Activated gamma-delta T cell treated with anti-CD3 and anti-CD28 coated beads, Interleukin-2, amount 50 U/mL, for 16 hours (primary cell): ENCODE results near the gene CDR2L.
"Not testable (repeated sequence)": the region's sequence is repeated elsewhere in the genome, so short reads cannot be mapped to it uniquely, and the experiment has no call there.

ENCODE experiments used
- DNase-seq: peaks from one replicate; pipeline ENCODE4 v3.0.0-alpha.2; 2020; ENCODE audit warnings: low read depth

Gene CDR2L

DNA sequence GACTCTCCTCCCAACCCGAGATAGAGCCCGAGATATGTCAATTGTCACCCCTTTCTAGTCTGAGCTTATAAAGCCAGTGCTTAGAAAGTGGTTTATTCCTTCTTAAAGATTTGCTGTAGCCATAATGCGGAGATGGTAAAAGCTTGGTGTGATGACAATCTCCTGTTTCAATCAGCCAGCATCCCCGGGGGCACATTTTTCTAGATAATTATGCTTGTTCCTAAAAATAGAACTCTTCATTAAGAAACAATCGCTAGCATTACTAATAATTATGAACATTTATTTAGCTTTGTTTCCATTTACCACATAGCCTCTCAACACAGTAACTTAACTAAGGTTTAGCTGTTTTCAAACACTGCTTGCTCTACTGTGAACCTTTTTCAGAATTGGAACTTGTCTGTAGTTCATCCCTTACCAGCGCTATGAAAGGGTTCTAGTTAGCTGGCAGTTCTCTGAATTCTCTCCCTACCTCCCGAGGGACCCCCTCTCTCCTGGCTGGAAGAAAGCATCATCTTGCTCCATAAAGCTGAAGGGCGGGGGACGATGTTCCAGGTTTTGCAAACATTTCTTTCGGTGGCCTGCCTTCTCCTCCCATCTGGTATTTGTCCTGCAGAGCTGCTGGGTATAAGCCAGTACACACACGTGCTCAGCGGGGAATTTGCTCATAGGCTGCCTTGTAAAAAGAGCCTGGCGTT is 24.1 kb downstream of the CDR2L start:
- no peak for DNase-seq

DNA sequence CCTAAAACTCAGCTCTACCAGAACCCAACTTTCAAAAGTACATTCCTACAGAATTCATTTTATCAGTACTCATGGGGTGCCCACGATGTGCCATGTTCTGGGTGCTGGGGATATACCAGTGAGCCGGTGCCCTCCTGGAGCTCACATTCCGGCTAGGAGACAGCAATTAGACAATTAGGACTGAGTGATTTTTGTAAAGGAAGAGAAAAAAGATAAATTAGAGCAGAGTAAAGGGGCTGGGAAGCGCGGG is 24.6 kb downstream of the CDR2L start:
- DNase-seq: no peak

DNA sequence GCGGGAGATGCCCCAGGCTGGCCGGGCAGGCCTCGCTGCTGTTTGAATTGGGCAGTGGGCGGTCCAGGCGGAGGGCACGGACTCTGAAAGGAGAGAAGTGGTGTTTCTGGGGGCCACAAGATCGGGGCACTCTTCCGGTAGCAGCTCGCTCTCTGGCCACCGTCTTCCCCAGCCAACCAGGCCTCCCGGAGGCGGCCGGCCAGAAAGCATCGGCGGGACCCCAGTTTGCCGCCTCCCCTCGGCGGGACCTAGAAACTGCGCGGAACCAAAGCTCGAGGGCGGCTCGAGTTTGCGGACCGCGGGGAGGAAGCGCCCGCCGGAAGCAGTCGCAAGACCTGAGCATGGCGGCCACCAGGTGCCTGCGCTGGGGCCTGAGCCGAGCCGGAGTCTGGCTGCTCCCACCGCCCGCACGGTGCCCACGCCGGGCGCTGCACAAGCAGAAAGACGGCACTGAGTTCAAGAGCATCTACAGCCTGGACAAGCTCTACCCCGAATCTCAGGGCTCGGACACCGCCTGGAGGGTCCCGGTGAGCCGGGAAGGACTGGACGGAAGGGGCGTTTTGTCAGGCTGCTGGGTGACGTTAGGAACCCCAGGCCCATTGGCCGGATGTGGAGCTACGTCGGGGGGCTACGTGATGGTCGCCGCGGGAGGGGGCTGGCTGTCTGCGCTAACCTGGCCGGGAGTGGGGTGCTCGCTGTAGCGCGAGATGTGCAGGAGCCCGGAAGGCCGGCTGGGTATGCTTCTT is 25.1 kb downstream of the CDR2L start, which contains the start of gene MRPL58:
Gene MRPL58 (plus strand): TSS at position 325 of the 746 bp plus-strand sequence. CDS start 17 bp downstream, at position 342.
- peak; percentile 68 for DNase-seq

DNA sequence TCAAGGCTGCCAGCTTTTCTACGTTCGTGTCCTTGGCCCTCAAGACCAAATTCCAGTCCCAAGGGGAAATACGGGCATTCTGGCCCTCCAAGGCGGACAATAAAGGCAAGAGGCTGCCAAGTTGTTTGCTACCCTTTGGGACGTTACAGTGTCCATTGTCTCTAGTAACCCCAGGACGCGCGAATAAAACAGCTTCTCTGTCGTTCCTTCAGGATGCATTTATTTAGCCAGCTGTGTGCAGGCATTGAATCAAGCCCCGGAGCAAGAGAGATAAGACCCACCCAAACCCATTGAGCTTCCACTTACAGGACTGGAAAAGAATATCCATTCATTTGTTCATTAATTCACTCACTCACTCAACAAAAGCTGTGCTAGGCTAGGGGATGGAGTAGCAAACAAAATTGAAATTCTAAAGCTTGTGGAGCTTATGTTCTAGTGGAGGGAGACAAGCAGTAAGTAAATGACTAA is 25.7 kb downstream of the CDR2L start:
- no peak for DNase-seq

DNA sequence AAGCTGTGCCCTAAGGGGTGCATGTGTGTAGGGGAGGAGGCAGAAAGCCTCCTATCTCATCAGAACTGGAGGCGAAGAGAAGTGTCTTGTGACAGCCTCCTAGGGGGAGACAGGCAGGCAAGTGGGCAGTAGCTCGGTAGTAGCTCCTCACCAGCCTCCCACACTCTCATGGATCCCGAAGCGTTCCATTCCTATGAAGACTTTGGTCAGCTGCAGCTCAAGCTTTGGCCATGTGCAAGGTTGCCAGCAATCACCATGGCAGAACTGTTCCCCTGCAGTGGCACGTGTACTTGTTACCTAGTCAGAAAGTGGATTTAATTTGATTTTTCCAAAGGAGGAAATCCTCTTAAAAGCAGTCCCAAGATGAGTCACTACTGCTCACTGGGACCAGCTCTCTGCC is 31.7 kb downstream of the CDR2L start:
- no peak for DNase-seq

DNA sequence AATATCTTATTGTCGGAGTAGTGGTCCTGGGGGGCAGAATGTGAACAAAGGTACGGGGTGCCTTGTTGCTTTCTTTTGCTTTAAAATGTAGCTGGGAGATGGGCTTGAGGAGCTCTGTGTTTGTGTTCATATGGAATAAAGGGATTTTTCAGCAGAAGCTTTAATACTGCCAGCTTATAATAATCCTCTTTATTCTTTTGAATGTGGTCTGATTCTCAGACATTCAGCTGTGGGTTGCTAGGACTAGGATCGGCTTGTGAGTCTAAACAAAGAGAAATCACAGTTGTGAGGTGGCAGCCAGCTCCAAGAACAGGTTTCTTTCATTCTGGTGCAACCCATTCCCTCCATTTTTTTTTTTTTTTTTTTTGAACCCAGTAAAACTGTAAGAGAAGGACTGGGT is 32.3 kb downstream of the CDR2L start:
- DNase-seq: no peak

DNA sequence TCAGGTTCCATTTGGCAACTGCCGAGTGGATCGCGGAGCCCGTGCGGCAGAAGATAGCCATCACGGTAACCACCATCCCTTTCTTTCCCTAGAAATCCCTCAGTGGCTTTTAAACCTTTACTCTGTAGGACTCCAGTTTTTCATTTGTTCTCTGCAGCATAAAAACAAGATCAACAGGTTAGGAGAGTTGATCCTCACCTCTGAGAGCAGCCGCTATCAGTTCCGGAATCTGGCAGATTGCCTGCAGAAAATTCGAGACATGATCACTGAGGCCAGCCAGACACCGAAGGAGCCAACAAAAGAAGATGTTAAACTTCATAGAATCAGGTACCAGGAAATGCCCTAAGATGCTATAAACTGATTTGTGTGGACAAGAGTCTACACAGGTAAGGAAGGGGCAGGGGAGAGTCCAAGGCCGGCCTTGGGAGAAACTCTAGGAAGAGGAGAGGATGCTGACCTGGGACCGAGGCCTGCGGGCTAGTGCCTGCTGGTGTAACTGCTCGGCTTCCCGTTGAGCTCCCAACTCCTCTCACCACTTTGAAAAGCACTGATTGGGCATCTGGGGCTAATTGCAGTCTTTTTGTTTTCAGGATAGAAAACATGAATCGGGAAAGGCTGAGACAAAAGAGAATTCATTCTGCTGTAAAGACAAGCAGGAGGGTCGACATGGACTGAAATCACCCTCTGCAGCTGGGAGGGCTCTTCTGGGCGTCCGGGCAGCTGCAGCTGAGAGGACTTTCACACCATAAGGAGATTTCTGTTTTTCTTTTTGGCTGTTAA is 33.1 kb downstream of the CDR2L start:
- no peak for DNase-seq

DNA sequence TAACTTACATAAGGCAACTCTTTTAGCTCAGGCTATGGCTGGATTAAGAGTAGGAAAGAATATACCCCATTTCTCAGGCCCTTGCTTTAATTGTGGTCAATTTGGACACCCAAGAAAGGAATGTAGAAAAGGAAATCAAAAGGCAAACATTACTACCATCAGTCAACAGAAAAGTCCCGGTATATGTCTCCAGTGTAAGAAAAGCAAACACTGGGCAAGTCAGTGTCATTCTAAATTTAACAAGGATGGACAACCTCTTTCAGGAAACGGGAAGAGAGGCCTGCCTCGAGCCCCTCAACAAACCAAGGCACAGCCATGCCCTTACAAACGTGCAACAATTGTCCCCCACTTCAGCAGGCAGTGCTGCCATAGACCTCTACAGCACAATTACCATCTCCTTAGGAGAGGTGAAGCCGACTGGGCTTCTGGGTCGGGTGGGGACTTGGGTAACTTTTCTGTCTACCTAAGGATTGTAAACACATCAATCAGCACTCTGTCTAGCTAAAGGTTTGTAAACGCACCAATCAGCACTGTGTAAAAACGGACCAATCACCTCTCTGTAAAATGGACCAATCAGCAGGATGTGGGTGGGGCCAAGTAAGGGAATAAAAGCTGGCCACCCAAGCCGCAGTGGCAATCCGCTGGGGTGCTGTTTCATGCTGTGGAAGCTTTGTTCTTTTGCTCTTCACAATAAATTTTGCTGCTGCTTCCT is 37.4 kb downstream of the CDR2L start:
- DNase-seq: no peak

DNA sequence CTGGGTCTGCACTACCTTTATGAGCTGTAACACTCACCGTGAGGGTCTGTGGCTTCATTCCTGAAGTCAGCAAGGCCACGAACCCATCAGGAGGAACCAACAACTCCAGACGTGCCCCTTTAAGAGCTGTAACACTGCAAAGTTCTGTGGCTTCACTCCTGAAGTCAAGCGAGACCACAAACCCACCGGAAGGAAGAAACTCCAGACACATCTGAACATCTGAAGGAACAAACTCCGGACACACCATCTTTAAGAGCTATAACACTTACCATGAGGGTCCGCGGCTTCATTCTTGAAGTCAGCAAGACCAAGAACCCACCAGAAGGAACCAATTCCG is 37.9 kb downstream of the CDR2L start:
- not testable (repeated sequence) for DNase-seq

DNA sequence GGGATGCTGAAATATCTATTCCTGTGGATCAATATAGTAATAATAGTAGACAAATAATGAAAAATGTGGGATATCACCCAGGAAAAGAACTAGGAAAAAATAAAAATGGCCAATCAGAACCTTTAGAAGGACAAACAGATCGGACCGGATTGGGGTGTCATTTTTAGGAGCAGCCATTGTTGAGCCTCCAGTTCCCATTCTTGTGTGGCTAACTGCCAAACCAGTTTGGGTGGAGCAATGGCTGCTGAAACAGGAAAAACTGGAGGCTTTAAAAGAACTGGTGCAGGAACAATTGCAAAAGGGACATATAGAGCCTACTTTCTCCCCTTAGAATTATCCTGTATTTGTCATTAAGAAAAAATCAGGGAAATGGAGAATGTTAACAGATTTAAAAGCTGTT is 39.2 kb downstream of the CDR2L start:
- not testable (repeated sequence) for DNase-seq

DNA sequence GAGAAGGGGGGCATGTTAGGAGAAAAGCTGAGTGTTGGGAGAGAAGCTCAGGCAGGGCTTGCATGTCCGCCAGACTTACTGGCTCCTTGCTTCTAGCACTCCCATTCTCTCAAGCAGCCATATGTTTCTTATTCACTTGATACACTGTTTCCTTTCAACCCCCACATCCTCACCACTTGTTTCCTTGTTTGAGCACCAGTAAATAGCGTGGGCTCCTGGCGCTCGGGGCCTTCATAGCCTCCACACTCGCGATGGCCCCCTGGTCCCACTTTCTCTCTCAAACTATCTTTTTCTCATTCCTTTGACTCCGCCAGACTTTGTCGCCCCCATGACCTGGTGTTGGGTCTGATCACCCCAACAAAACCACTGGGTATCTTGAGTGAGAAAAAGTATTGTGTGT is 42.7 kb downstream of the CDR2L start:
- DNase-seq: no peak

DNA sequence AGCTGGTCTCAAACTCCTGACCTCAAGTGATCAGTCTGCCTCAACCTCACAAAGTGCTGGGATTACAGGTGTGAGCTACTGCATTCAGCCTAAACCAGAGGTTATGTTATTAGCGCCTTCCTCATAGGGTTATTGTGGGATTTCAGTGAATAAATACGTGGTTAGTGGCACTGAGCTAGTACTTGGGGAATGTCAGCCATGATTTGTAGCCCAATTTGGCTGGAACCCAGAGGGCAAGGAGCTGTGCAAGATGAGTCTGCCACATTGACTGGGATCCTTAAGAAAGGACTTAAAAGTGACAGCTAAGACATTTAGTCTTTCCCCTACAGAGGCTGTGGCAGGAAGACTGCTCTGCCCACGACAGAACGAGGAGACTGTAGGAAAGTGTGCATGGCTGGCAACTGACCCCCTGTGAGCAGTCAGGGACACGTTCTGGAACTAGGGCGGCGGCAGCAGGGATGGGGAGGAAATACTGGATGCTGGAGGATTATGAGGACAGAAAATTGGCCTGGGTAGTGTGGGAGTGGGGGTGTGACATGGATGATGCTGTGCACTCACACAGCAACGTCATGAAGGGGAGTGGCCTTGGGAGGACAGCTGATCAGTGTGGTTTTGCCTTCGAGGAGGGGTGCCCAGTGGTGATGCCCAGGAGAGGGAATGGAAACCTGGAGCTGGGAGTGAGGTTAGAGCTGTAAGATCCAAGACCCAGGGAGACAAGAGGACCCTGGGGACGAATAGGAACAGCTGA is 44.7 kb downstream of the CDR2L start:
- DNase-seq: no peak

DNA sequence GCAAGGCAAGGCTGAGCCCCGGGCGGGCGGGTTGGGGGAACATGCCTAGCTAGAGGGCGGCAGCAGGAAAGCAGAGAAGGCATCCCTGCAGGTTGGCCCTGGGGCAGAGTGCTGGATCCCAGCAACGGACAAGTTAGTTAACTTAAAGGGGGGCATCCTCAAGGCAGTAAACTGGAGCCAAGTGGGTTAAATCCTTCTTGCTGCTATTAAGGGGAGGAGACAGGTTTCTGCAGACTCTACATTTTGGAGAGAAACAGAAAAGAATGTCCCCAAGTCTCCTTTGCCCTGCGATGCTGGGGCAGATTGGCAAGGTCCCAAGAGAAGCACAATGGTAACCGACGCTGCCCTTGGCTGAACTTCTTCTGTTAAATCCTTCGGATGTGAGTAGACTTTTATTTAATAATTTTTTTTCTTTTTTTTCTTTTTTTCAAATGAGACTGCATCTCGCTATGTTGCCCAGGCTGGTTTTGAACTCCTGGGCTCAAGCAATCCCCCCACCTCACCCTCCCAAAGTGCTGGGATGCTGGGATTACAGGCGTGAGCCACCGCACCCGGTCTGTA is 45.4 kb downstream of the CDR2L start:
- no peak for DNase-seq

DNA sequence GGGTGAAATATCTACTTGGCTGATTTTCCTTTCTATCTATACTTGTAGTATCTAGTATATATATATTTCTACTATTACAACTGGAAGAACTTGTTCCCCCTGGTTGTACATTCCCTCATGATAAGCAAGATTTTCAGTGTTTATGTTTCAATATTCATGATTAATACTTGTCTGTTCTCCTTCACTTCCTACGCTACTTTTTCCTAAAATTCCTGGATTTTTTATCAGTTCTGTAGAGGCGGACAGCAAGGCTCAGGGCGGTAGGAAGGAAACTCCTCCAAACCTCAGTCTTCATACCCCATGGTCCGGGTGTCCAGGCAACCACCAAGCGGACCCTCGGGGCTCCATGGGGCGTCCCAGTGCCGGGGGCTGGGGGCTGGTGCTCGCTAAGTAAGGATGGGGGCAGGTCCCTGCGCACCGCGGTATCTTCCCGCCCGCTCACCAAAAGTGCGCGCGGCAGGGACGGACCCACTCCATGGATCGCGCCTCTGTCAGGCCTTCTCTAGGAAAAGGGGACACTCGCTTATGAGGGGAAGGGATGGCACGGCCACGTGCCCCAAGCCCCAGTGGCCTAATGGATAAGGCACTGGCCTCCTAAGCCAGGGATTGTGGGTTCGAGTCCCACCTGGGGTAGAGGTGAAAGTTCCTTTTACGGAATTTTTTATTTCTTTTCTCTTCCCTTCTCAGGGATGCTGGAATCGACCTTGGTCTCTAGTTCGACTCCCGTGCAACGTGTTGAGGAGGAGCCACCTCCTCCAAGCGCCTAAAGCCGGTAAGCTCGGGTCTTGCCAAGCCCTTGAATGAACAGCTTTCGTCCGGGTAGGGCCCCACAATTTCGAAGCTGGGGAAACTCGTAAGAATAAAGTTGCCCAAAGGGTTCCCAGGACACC is 46.2 kb downstream of the CDR2L start:
- peak; percentile 76 for DNase-seq

DNA sequence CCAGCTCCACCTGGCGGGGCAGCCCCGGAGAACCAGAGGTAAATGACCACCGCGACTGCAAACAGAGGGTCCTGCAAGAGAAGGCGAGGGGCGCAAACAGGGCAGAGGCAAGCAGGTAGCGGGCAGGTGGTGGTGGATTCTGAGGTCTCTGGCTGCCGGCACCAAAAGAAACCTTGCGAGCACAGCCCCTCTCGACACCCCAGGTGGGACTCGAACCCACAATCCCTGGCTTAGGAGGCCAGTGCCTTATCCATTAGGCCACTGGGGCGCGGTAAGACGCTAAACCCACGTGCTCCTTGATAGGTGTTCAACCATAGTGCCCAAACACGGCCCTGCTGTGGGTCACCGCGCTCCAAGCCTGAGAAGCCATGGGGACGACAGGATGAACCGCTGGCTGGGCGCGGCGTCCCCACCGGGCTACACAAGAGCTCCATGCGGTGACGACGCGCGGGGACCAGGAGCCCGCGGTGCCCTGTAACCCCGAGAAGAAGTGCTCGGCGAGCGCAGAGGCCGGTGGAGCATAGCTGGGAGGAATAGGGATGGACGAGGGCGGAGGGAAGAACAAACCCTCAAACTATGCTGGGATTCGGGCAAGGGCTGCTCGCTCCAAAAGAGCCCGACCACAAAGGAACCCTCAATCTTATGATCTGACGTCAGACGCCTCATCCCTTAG is 46.9 kb downstream of the CDR2L start:
- DNase-seq: peak; percentile 69

DNA sequence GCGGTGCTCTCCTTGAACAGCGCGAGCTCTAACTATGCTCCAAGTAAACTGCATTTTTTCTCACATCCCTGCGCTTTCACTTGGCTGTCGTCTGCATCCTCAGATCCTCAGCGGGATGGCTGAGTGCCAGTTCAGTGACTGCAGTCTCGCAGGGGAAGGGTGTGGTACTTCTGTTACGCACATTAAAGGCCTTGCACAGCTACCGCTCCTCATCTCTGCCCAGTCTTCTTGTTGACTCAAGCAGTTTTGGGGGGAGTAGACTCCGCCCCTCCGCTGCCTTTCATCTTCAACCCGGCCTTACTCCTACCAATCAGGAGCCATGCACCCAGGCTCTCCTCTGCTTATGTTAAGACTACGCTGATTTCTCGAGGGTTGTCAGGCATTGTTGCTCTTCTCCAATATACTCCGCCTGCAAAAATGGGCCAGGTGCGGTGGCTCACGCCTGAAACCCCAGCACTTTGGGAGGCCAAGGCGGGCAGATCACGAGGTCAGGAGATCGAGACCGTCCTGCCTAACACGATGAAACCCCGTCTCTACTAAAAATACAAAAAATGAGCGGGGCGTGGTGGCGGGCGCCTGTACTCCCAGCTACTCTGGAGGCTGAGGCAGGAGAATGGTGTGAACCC is 49.3 kb downstream of the CDR2L start:
- peak; percentile 66 for DNase-seq

DNA sequence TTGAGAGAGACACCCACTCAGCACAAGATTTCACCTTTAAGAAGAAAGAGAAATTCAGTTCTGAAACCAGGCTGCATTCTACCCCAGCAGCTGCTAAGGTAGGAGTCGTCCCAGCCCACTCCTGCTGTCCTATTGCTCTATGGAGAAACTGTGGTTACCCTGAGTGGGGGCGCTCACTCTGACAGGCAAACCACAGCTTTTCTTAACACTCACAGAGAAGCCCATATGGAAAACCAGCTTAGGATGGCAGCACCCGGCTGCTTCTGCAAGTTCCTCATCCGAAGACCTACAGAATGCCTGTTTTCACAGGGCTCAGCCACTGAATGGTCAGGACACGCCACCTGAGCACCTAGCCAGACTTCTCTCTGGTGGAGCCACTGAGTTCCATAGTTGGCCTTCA is 51.8 kb downstream of the CDR2L start:
- no peak for DNase-seq

DNA sequence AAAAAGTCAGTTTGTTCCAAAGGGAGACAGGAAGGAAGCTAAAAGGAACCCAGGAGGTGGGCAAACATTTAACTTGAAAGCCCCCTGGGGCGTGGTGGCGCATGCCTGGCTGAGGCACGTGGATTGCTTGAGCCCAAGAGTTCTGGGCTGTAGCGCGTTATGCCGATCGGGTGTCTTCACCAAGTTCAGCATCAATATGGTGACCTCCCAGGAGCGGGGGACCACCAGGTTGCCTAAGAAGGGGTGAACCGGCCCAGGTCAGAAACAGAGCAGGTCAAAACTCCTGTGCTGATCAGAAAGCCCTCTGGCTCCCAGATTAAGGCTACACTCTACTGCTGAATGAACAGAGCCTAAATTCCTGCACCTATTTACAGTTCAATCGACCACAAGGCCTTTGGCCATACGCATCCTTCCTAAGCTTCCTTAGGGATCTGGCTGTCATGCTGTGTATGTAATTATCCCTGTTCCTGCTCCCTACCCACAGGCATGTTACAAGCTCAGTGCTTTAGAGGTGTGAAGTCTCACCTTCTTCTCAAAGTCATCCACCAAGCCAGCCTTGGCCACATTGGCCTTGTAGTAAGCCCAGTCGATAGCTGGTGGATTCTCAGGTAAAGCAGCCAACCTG is 54.3 kb downstream of the CDR2L start:
- DNase-seq: no peak

DNA sequence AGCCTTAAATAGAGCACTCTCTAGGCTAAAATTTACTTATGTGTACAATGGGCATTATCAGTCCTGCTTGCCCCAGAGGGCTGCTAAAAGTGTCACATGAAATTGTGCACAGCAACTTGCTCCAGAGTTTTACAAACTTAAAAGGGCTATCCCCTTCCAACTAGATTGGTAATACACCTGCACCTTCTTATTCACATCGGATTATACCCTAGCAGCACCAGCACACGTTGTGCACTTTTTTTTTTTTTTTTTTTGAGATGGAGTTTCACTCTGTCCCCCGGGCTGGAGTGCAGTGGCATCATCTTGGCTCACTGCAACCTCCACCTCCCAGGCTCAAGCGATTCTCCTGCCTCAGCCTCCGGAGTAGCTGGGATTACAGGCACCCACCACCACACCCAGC is 56.4 kb downstream of the CDR2L start:
- not testable (repeated sequence) for DNase-seq
